H1 (cell line): Measurements from ENCODE around the gene INHA. TPM values are rescaled to one million over a fixed set of nuclear protein-coding genes. Genes with fewer than 3 reads are reported as not detected.

Source experiments
- JUN ChIP-seq: IDR thresholded peaks from 2 replicates; pipeline ENCODE4 v1.6.1; 2011; ENCODE audit warnings: low read depth, mild to moderate bottlenecking, improper control_type of control experiment, low read length
- POLR2AphosphoS5 ChIP-seq: IDR thresholded peaks from 2 replicates; pipeline ENCODE4 v1.6.1; 2011; ENCODE audit warnings: low read depth, low read length
- polyA plus RNA-seq, 7 experiments: library from polyadenylated mRNA; depleted of rRNA in 3 of 7; stranded (reverse) in 5 of 7; unstranded in 2 of 7; fragments of >200 nt in 5 of 7; fragments of 200-250 nt in 2 of 7; gene quantifications; 1 replicate in 5 of 7; 2 replicates in 1 of 7; 4 replicates in 1 of 7; pipeline versions ENCODE4 v1.2.1 to v1.2.3, GENCODE V29; 2011 to 2013; ENCODE audit warnings: missing spikeins in 2 of 7, mixed read lengths in 2 of 7
- total RNA-seq: library from RNA; stranded (reverse); fragmentation: NEBNext Ultra II Directional; extraction: Animal tissue kit (Norgen Biotek cat#: 25700); gene quantifications from 2 replicates; pipeline ENCODE4 v1.2.1, GENCODE V29; 2021

INHA gene
- total and polyA plus RNA-seq, 2 of the 8 experiments (the other 6 are each of a cell fraction or from before 2014, with no cell fraction given) = 0.65 to 2.7 TPM

DNA sequence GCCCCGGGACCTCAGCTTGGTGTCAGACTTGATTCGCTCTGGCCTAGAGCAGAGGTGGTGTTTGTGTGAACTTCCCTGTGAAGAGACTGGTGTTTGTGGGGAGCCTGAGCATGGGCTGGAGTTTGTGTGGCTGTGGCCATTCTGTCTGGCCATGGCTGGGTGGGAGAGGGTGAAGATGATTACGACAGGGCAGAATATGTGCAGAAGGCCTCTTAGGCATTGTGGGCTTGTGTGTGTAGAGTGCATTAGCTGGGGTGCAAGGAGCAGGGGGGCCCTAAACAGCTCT, 11.3 kb upstream of the INHA start (continued):
- no peak for TF ChIP-seq JUN
- TF ChIP-seq POLR2AphosphoS5 = no peak
